Inferior parietal cortex (tissue), 1 donor: ENCODE measurements around the gene ATRX.
"Not testable (repeated sequence)": the region's sequence is repeated elsewhere in the genome, so short reads cannot be mapped to it uniquely, and the experiment has no call there.

ENCODE experiments used
- DNase-seq: peaks from one replicate; pipeline ENCODE4 v3.0.0-alpha.2; 2016; ENCODE audit errors: extremely low spot score

ATRX gene, protein sequence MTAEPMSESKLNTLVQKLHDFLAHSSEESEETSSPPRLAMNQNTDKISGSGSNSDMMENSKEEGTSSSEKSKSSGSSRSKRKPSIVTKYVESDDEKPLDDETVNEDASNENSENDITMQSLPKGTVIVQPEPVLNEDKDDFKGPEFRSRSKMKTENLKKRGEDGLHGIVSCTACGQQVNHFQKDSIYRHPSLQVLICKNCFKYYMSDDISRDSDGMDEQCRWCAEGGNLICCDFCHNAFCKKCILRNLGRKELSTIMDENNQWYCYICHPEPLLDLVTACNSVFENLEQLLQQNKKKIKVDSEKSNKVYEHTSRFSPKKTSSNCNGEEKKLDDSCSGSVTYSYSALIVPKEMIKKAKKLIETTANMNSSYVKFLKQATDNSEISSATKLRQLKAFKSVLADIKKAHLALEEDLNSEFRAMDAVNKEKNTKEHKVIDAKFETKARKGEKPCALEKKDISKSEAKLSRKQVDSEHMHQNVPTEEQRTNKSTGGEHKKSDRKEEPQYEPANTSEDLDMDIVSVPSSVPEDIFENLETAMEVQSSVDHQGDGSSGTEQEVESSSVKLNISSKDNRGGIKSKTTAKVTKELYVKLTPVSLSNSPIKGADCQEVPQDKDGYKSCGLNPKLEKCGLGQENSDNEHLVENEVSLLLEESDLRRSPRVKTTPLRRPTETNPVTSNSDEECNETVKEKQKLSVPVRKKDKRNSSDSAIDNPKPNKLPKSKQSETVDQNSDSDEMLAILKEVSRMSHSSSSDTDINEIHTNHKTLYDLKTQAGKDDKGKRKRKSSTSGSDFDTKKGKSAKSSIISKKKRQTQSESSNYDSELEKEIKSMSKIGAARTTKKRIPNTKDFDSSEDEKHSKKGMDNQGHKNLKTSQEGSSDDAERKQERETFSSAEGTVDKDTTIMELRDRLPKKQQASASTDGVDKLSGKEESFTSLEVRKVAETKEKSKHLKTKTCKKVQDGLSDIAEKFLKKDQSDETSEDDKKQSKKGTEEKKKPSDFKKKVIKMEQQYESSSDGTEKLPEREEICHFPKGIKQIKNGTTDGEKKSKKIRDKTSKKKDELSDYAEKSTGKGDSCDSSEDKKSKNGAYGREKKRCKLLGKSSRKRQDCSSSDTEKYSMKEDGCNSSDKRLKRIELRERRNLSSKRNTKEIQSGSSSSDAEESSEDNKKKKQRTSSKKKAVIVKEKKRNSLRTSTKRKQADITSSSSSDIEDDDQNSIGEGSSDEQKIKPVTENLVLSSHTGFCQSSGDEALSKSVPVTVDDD (N-terminal part only)

DNA sequence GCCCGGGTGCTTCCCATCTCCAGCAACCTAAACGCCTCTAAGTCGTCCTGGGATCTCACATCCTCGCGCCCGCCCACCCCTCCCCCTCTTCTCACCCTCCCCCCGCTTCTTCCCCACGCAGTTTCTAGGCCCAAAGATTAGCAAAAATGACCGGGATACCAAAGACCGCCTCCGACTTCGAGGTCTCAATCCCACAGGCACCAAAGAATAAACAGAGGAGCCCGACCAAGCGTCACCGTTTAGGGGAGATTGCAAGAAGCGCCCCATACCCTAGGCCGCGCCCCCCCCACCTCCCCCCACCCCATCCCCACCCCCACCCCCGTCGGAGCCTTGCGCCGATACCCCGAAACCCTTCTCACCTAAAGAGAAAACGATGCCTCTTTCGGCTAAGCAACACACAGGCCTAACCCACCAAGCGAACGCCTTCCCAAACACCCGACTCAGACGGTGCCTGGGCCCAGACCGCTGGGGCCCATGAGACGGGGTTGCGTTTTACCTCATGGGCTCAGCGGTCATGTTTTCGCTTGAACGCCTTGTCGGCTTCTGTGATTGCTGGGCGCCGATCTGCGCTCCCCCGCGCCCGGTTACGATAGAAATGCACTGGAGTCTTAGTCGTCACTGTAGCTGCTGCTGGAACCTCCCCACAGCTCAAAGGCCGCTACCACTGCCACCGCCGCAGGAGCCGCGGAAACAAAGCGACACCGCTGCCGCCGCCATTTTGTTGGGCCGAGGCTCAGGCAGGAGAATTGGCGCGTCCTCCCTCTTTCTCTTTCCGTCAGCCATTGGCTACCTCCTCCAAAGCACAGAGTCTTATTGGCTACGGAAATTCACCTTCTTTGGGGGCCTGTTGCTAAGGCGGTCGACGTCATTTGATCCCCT, at the start of gene ATRX:
TSS of gene ATRX (minus strand) at position 731 of the 879 bp plus-strand sequence. CDS start at position 516, 215 bp downstream.
- peak; percentile 71 for DNase-seq

DNA sequence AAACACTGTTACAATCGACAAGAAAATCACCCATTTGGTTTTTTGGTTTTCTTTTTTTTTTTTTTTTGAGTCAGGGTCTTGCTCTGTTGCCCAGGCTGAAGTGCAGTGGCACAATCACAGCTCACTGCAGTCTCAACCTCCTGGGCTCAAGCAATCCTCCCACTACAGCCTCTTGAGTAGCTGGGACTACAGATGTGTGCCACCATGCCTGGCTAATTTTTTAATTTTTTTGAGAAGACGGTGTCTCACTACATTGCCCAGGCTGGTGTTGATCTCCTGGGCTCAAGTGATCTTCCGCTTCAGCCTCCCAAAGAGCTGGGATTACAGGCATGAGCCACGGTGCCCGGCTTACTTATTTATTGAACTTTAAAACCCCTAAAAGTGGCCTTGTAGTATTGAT, 45.5 kb upstream of the ATRX start:
- DNase-seq, result not testable (repeated sequence)

DNA sequence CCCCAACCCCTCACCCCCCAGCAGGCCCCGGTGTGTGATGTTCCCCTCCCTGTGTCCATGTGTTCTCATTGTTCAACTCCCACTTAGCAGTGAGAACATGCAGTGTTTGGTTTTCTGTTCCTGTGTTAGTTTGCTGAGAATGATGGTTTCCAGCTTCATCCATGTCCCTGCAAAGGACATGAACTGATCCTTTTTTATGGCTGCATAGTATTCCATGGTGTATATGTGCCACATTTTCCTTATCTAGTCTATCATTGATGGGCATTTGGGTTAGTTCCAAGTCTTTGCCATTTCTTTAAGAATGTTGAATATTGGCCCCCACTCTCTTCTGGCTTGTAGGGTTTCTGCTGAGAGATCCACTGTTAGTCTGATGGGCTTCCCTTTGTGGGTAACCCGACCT, 36.0 kb upstream of the ATRX start:
- DNase-seq, result not testable (repeated sequence)

DNA sequence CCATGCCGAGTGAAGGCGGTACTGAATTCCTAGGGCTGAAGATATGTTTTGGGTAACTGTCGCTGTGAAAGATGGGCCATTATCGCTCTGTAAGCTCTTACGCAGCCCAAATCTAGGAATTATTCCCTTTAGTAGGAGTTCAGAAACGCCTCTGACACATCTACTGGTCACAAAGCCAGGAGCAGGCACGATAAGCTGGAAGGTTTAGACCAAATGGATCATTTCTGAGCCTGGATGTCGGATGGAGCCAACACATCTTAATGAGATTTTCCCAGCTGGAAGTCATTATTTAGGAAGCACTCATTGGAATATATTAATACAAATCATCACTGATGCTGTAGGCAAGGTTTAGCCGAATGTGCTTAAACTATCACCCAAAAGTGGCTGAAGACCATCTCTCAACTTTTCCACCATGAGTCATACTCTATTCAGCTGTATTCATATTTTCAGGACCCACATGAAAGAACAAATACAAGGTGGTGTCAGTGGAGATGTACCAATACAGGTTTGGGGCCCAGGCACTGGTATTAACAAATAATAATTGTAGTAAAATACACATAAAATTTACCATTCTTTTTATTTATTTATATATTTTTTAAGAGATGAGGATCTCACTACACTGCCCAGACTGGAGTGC, 34.2 kb upstream of the ATRX start:
- no peak for DNase-seq

DNA sequence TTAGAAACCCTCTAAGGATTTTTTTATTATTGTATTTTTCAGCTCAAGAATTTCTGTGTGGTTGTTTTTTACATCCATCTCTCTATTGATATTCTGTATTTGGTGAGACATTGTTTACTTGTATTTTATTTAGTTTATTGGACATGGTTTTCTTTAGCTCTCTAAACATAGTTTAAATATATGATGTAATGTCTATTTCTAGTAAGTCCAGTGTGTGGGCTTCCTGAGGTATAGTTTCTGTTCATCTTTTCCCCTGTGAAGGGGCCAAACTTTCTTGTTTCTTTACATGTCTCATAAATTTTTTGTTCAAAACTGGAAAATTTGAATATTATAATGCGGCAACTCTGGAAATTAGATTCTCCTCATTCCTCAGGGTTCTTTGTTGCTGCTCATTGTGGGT, 28.2 kb upstream of the ATRX start:
- DNase-seq, result no peak

DNA sequence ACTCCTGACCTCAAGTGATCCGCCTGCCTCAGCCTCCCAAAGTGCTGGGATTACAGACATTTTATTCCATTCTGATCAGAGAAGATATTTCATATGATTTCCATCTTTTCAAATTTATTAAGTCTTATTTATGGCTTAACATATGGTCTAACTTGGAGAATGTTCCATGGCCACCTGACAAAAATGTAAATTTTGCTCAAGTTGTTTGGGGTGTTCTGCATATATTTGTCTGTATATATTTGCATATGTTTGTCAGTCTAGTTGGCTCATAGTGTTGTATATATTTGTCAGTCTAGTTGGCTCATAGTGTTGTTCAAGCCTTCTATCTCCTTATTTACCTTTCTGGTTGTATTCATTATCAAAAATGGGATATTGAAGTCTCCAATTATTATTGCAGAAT, 16.2 kb upstream of the ATRX start:
- DNase-seq, result no peak

DNA sequence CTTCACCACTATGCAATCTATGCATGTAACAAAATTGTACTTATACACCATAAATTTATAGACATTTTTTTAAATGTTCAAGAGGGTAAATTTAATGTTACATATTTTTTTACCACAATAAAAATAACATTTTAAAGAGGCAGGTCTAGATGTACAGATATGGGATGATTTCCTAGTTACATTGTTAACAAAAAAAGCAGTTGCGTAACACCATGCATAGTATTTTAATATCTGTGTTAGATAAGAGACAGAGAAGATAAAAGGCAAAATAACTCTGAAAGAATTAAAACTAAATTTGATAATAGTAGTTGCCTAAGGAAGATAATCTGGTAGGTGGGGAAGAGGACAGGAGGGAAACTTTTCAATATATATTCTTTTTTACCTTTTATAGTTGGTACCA, 9.1 kb upstream of the ATRX start:
- no peak for DNase-seq

DNA sequence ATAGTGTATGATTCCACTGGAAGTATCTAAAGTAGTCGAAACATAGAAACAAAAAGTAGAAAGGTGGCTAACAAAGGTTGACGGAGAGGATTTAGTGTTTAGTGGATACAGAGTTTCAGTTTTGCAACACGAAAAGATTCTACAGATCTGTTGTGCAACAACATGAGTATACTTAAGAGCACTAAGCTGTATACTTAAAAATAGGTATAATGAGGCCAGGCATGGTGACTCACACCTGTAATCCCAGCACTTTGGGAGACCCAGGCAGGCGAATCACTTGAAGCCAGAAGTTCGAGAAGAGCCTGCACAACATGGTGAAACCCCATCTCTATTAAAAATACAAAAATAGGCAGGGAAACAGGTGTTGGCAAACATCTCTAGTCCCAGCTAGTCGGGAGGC, 7.9 kb upstream of the ATRX start:
- DNase-seq, result no peak

DNA sequence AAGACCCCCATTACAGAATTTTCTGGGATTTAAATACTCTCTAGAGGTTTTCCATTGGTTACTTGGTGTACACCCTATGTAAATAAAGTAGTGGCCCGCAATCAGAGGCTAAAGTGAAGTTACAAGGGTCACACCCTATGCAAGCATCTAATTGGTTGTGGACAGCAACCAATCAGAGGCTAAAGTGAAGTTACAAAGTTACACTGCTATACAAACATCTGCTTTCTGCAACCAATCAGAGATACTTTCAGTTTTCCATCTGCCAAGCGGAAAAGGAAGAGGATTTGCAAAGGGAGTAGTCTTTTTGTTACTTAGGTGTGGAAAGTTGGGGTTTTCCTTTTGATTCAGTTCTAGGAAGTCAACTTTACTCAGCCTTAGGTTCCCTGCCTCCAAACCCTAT, 2.0 kb upstream of the ATRX start:
- peak; percentile 45 for DNase-seq

DNA sequence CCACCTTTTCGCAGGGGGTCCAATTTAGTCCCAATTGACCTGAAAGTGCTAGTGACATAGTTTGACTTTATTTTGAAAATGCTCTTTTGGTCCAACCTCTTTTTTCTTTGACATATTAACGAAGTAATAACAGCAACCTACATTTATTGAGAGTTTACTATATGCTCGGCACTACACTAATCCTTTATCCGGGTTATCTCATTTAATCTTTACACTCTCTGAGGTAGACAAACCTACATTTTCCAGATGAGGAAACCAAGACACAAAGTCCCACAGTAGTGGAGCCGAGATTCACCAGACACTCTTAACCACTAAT, 307 bp upstream of the ATRX start:
- no peak for DNase-seq

DNA sequence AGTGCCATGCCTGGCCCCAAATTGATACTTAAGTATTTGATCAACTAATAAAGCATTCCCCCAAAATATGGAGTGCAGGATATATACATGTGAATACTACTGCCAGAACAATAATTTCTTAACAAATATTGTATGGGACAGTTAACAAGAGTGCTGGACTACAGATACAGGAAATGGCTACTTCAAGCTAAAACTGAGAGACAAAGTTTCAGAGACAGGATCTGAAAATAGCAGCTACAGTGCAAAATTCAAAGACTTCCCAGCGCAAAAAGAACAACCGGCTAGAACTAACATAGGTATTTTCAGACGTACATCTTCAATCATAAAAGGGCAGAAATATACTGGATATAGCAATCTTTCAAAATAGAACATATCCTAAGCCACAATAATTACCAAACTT, 6.3 kb downstream of the ATRX start:
- DNase-seq, result no peak

DNA sequence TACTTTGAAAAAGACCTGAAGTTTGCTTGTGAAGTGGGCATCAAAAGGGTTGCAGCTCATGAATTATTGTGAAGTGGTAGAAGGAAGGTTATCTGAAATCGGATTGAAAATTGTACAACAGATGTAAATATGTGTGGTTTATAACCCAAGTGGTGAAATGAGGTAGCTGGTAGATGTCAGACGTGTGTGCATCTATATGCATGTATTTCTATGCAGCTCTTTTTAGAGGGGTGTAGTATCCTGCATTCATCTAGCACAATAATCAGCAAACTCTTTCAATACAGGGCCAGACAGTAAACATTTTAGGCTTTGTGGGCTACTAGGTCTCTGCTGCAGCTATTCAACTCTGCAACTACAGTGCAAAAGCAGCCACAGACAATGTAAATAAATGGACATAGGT, 9.4 kb downstream of the ATRX start:
- DNase-seq, result no peak

DNA sequence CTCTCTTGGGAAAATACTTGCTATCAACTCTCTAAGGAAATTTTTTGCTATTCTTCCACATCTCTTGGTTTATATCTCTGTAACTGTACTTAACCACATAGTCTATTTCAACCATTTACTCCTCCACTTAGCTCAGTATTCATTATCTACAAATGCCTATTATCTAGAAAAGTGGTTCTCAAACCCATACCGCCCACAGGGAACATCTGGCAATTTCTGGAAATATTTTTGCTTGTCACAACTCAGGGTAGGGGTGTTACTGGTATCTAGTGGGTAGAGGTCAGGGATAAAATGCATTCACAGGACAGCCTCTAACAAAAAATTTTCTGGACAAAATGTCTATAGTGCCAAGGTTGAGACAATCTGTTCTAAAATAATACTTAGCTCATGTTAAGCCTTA, 14.4 kb downstream of the ATRX start:
- DNase-seq, result no peak

DNA sequence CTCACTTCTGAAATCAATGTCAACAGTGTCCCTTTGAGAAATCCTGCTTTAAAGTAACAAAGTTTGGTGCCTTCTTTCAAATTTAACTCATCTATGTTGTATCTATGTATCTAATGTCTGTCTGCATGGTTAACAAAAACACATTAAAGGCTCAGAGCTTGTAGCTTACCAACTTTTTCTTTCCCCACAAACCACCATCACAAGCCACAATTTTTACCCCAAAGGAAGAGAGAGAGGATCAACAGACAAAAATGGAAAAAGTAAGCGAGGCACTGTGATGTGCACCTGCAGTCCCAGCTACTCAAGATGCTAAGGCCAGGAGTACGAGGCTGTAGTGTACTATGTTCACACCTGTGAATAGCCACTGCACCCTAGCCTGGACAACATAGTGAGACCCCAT, 17.2 kb downstream of the ATRX start:
- DNase-seq, result no peak

DNA sequence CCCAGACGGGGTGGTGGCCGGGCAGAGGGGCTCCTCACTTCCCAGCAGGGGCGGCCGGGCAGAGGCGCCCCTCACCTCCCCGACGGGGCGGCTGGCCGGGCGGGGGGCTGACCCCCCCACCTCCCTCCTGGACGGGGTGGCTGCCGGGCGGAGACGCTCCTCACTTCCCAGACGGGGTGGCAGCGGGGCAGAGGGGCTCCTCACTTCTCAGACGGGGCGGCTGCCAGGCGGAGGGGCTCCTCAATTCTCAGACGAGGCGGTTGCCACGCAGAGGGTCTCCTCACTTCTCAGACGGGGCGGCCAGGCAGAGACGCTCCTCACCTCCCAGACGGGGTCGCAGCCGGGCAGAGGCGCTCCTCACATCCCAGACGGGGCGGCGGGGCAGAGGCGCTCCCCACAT, 19.8 kb downstream of the ATRX start:
- not testable (repeated sequence) for DNase-seq

DNA sequence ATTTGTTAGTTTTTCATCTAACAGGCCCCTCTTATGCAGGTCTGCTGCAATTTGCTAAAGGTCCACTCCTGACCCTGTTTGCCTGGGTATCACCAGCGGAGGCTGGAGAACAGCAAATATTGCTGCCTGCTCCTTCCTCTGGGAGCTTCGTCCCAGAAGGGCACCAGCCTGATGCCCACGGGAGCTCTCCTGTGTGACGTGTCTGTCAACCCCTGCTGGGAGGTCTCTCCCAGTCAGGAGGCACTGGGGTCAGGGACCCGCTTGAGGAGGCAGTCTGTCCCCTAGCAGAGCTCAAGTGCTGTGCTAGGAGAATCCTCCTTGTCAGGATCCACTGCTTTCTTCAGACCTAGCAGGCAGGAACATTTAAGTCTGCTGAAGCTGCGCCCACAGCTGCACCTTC, 30.5 kb downstream of the ATRX start:
- no peak for DNase-seq

DNA sequence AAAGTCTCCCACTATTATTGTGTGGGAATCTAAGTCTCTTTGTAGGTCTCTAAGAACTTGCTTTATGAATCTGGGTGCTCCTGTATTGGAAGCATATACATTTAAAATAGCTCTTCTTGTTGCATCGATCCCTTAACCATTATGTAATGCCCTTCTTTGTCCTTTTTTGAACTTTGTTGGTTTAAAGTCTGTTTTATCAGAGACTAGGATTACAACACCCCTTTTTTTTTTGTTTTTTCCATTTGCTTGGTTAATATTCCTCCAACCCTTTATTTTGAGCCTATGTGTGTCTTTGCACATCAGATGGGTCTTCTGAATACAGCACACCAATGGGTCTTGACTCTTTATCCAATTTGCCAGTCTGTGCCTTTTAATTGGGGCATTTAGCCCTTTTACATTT, 32.1 kb downstream of the ATRX start:
- not testable (repeated sequence) for DNase-seq

DNA sequence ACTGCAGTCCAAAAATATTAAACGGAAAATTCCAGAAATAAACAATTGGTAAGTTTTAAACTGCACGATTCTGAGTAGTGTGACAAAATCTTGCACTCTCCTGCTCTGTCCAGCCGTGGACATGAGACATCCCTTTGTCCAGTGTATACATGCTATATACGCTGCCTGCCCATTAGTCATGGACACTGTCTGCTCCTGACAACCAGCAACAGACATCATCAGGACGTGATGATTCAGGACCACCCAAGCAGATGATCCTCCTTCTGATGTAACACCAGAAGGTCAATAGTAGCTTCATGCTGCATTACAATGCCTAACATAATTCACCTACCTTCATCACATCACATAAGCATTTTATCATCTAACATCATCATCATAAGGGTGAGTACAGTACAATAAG, 36.3 kb downstream of the ATRX start:
- no peak for DNase-seq

DNA sequence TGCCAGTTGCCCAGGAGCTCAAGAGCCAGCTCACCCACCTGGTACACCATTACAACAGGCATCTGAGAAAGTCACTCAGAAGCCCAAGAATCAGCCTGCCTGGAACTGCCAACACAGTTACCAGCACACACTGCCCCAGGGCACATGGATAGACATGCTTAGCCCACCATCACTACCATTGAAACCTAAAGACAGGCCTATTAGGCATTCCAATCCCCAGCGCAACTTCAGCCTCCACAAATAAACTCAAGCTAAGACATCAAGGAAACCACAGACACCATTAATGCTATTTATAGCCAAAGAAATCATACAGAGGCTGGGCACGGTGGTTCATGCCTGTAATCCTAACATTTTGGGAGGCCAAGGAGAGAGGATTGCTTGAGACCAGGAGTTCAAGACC, 42.3 kb downstream of the ATRX start:
- no peak for DNase-seq

DNA sequence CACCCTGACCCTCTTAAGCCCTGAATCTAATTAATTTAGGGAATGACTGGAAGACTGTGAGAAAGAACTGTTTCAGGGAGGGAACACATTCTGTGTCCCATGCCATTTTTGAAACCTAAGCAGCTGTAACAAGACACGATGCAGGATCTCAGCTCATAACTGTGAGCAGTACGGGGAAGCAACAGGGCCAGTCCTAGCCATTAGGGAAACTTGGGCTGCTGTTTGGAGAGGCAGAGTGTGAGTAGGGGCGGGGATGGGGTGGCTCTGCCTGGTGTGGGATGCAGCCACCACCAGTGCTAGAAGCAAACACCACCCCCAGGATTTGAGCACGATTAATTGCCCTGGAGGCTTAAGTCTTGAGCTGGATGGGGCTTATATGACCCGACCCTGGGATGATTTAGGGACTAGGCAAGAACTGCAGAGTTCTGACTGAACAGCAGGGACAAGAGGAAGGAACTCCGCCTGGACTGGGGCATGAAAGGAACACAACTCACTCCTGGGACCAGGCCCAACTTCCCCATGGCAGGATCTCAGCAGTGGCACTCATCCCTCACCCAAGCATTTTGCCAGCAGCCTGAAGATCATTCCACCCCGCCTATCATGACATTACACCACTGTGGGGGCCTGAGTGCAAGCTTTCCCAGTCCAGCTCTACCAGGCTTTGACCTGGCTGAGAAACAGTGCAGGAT, 43.1 kb downstream of the ATRX start:
- DNase-seq, result no peak
